ENCODE results near the gene TMA7. TPM values are rescaled to one million over a fixed set of nuclear protein-coding genes. Genes with fewer than 3 reads are reported as not detected.
"Not testable (repeated sequence)": the region's sequence is repeated elsewhere in the genome, so short reads cannot be mapped to it uniquely, and the experiment has no call there.

Gene TMA7
- total RNA-seq, 1 donor from 2014 or later: 184 TPM

- Mint-ChIP-seq H3K4me3 (ENCODE audit: unreplicated experiment) (no peak overlapping the region), H3K4me1 (ENCODE audit: low read depth) (peaks cover 8% of the 10 kb centered on the region), H3K27me3 (ENCODE audit: low read depth) (no peaks in the 10 kb centered on the region), H3K36me3 (ENCODE audit: low read depth) (peaks cover 7% of the 10 kb centered on the region), H3K9me3 (ENCODE audit: low read depth) (no peaks in the 10 kb centered on the region), H3K27ac (ENCODE audit: unreplicated experiment) (no peak overlapping the region)
- DNase-seq (ENCODE audit: low spot score): no peak
- TF ChIP-seq CTCF (IDR thresholded peaks at IDR 0.05): no peak
These were observed 36.5 kb downstream of the TMA7 start for GRCh38 chr3:48476426-48477053.

DNA sequence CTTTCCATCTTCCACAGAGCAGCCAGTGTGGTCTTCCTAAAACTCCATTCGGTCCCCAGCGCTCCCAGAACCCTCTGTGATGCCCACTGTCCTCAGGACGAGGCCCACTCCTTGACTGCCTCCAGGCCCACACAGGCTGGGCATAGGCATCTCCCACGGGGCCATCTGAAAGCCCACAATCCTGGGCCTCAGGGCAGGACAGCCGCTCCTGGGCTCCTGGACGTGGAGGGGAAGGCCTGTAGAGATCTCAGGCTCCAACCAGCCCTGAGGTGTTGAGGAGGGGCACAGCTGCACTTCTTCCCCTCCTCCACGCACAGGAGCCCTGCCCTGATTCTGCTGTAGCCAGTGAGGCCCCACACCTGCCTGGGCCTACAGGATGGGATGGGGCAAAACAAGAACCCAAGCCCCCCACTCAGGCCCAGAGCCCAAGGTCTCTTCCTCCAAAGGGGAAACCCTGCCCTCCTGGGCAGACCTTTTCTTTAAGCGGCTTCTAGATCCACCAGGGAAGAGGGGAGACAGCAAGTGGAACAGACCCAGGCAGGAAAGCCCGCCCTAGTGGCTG is 38.0 kb downstream of the TMA7 start:
- peaks cover 5% of the 10 kb centered on the region for H3K4me1 Mint-ChIP-seq (ENCODE audit: low read depth)

DNA sequence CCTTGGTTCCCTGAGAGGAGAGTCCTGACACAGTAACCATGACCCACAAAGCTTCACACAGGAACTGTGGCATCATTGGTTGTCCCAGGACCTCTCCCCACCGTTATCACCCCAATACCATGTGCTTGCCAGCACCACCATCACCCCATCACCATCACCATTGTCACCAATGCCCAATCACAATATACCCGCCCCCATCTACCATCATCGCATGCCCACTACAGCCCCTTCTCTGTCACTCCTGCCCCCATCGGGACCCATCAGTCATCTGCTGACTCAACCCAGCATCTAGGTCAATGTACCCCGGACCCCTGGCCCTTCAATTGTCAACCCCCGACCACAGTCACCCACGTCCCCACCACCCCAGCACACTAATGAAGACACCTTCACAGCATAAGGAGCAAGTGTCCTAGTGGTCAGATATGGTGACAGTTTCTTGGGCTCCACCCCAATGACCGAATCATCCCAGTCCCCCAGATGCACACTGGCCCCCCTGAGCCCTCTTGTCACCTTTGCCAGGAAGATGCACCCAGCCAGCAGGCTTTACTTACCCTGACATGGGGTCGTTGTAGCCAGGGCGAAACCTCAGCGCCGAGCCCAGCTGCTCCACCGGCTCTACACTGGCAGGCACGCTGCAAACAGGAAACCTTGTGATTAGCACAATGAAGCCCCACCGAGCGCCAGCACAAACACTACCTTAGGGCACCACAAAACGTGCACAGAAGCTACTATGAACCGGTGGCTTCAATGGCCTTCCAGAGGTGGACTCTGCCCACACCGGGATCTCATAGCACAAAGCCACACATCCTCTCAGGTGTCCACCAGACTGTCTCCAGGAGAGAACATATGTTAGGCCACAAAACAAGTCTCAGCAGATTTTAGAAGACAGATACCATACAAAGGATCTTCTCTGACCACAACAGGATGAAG is 38.8 kb downstream of the TMA7 start:
- no peak overlapping the region for H3K4me3 Mint-ChIP-seq (ENCODE audit: unreplicated experiment)
- no peaks in the 10 kb centered on the region for H3K9me3 Mint-ChIP-seq (ENCODE audit: low read depth)
- no peak overlapping the region for H3K27ac Mint-ChIP-seq (ENCODE audit: unreplicated experiment)
- no peaks in the 10 kb centered on the region for H3K27me3 Mint-ChIP-seq (ENCODE audit: low read depth)
- no peaks in the 10 kb centered on the region for H3K4me1 Mint-ChIP-seq (ENCODE audit: low read depth)
- no peak for DNase-seq (ENCODE audit: low spot score)
- no peak for TF ChIP-seq CTCF (IDR thresholded peaks at IDR 0.05)
- peaks cover 4% of the 10 kb centered on the region for H3K36me3 Mint-ChIP-seq (ENCODE audit: low read depth)

More for the DNA sequence above, 38.0 kb downstream of the TMA7 start:
- H3K27me3 Mint-ChIP-seq (ENCODE audit: low read depth): no peaks in the 10 kb centered on the region
- H3K4me3 Mint-ChIP-seq (ENCODE audit: unreplicated experiment): no peak overlapping the region
- peaks cover 4% of the 10 kb centered on the region for H3K36me3 Mint-ChIP-seq (ENCODE audit: low read depth)
- no peak for DNase-seq (ENCODE audit: low spot score)
- no peaks in the 10 kb centered on the region for H3K9me3 Mint-ChIP-seq (ENCODE audit: low read depth)
- no peak for TF ChIP-seq CTCF (IDR thresholded peaks at IDR 0.05)
- H3K27ac Mint-ChIP-seq (ENCODE audit: unreplicated experiment): no peak overlapping the region

DNA sequence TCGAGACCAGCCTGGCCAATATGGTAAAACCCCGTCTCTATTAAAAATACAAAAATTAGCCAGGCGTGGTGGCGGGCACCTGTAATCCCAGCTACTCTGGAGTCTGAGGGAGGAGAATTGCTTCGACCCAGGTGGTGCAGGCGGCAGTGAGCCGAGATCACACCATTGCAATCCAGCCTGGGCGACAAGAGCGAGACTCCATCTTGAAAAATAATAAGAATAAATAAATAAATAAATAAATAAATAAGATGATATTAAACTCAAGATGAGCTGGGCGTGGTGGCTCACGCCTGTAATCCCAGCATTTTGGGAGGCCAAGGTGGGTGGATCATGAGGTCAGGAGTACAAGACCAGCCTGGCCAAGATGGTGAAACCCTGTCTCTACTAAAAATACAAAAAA is 40.8 kb downstream of the TMA7 start:
- not testable (repeated sequence) for H3K27ac Mint-ChIP-seq (ENCODE audit: unreplicated experiment); H3K9me3 Mint-ChIP-seq (ENCODE audit: low read depth); H3K4me1 Mint-ChIP-seq (ENCODE audit: low read depth); H3K36me3 Mint-ChIP-seq (ENCODE audit: low read depth); DNase-seq (ENCODE audit: low spot score); H3K27me3 Mint-ChIP-seq (ENCODE audit: low read depth); H3K4me3 Mint-ChIP-seq (ENCODE audit: unreplicated experiment)

GRCh38 chr3:48482822-48483221 is 42.8 kb downstream of the TMA7 start:
- H3K27ac Mint-ChIP-seq (ENCODE audit: unreplicated experiment); DNase-seq (ENCODE audit: low spot score); H3K36me3 Mint-ChIP-seq (ENCODE audit: low read depth); H3K4me1 Mint-ChIP-seq (ENCODE audit: low read depth); H3K9me3 Mint-ChIP-seq (ENCODE audit: low read depth); H3K4me3 Mint-ChIP-seq (ENCODE audit: unreplicated experiment); H3K27me3 Mint-ChIP-seq (ENCODE audit: low read depth): not testable (repeated sequence)

GRCh38 chr3:48486952-48487351 is 46.9 kb downstream of the TMA7 start:
- Mint-ChIP-seq H3K36me3 (ENCODE audit: low read depth) (no peaks in the 10 kb centered on the region), H3K27me3 (ENCODE audit: low read depth) (no peaks in the 10 kb centered on the region), H3K4me1 (ENCODE audit: low read depth) (no peaks in the 10 kb centered on the region), H3K9me3 (ENCODE audit: low read depth) (no peaks in the 10 kb centered on the region), H3K4me3 (ENCODE audit: unreplicated experiment) (no peak overlapping the region), H3K27ac (ENCODE audit: unreplicated experiment) (no peak overlapping the region)
- no peak for TF ChIP-seq CTCF (IDR thresholded peaks at IDR 0.05)
- no peak for DNase-seq (ENCODE audit: low spot score)

Measured in chondrocyte (in vitro differentiated cells).